Measurements from ENCODE around the gene PXK. TPM values are rescaled to one million over a fixed set of nuclear protein-coding genes. Genes with fewer than 3 reads are reported as not detected.

PXK gene
- total RNA-seq, 4 donors from 2014 or later = 98.6 to 139 (median 123) TPM

DNA sequence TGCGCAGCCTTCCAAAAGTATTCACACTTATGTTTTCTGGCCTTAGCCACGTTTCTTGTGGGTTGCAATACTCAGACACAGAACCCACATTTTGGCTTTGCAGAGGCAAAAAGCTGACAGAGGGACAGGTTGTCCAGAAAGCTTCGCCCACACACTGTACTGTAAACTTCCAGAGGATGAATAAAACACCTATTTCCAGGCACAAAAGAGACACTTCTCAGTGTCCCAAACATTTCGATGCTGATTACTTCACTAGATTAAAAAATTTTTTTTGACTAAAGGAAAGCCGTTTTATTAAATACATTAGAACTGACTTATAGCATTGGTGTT is 131.2 kb downstream of the PXK start:
- H3K4me1 ChIP-seq = peaks cover 6 to 8% of the 10 kb centered on the region in 2 donors
- 44 to 45% methylated on average over 5 of the region's 5 CpGs for WGBS, 2 donors
- intact Hi-C loops (cut with DNase I) = no loop called here
- TF ChIP-seq POLR2A (IDR thresholded peaks at IDR 0.05) = no peak
- TF ChIP-seq, protein P1, sequence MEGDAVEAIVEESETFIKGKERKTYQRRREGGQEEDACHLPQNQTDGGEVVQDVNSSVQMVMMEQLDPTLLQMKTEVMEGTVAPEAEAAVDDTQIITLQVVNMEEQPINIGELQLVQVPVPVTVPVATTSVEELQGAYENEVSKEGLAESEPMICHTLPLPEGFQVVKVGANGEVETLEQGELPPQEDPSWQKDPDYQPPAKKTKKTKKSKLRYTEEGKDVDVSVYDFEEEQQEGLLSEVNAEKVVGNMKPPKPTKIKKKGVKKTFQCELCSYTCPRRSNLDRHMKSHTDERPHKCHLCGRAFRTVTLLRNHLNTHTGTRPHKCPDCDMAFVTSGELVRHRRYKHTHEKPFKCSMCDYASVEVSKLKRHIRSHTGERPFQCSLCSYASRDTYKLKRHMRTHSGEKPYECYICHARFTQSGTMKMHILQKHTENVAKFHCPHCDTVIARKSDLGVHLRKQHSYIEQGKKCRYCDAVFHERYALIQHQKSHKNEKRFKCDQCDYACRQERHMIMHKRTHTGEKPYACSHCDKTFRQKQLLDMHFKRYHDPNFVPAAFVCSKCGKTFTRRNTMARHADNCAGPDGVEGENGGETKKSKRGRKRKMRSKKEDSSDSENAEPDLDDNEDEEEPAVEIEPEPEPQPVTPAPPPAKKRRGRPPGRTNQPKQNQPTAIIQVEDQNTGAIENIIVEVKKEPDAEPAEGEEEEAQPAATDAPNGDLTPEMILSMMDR (IDR thresholded peaks at IDR 0.05) = peak in 1 of 6 experiments; percentile 1
- H3K27ac ChIP-seq = no peak overlapping the region
- no peaks in the 10 kb centered on the region for H3K27me3 ChIP-seq
- no peak for DNase-seq
- no peak overlapping the region for H3K4me3 ChIP-seq (replicated peaks in 1 of 3)
- no peaks in the 10 kb centered on the region for H3K9me3 ChIP-seq
- no peaks in the 10 kb centered on the region for H3K36me3 ChIP-seq

DNA sequence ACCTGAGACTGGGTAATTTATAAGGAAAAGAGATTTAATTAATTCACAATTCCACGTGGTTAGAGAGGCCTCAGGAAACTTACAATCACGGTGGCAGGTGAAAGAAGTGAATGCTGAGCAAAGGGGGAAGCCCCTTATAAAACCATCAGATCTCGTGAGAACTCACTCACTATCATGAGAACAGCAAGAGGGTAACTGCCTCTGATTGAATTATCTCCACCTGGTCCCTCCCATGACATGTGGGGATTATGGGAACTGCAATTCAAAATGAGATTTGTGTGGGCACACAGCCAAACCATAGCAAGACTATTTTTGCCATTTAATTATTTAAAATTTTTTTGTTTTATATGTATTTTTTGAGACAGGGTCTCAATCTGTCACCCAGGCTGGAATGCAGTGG is 132.2 kb downstream of the PXK start:
- 83 to 88% methylated on average over 3 of the region's 3 CpGs for WGBS, 2 donors
- intact Hi-C loops (cut with DNase I) = no loop called here

DNA sequence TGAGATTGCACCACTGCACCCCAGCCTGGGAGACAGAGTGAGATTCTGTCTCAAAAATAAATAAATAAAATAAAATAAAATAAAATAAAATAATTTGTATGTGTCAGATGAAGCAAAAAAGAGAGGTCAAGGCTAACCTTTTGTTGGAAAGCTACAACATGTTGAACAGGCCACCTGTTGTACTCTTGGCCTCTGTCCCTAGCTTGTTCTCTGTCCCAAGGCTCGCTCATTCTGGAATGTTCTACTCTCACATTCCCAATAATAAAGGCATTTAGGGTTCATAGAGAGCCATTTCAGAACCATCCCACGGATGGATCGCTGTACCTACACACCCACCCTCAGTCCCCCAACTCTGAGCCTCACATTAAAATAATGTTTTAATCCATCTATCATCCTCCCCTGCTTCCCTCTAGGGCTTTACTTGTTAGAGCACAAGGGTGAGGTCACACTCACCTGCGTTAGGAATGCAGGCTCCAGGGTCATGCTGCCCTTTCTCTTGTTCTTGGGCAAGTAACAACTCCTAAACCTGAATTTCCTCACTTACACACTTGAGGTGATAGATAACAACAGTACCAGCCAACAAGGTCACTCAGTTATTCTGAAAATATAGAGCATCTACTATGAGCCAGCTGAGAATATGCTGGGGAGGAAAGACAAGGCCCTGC is 134.3 kb downstream of the PXK start:
- H3K4me1 ChIP-seq = peaks cover 14 to 23% of the 10 kb centered on the region in 2 donors
- intact Hi-C loops (cut with DNase I) = no loop called here

More for the DNA sequence above, 132.2 kb downstream of the PXK start:
- no peak for DNase-seq
- TF ChIP-seq, protein P1 (IDR thresholded peaks at IDR 0.05) = no peak
- no peak for TF ChIP-seq POLR2A (IDR thresholded peaks at IDR 0.05)
- Histone ChIP-seq H3K4me1 (peaks cover 6 to 8% of the 10 kb centered on the region in 2 donors), H3K27ac (no peak overlapping the region), H3K4me3 (replicated peaks in 1 of 3) (no peak overlapping the region), H3K27me3 (no peaks in the 10 kb centered on the region), H3K36me3 (no peaks in the 10 kb centered on the region), H3K9me3 (no peaks in the 10 kb centered on the region)

DNA sequence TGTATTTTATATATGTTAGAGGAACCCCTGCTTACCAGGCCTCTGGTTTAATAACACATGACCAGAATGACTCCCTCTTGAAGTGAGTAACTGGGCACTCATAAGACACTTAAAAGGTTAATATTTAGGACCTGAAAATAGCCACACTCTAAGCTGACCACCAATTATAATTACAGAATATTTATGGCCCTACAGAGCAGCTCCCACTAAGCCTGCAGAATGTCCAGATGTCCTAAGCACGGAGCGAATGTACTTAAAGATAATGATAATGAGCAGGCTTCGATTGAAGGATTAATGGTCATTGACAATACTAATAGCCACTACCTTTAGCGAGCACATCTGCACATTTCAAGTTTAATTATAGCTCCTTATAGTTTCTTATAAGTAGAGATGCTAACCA is 136.4 kb downstream of the PXK start:
- H3K36me3 ChIP-seq = no peaks in the 10 kb centered on the region
- no peak overlapping the region for H3K4me3 ChIP-seq (replicated peaks in 1 of 3)
- TF ChIP-seq, protein P1 (IDR thresholded peaks at IDR 0.05) = no peak
- TF ChIP-seq POLR2A (IDR thresholded peaks at IDR 0.05) = no peak
- peaks cover 8 to 15% of the 10 kb centered on the region in 2 donors for H3K4me1 ChIP-seq
- WGBS, 2 donors = 90% methylated on average over 4 of the region's 4 CpGs
- intact Hi-C loops (cut with DNase I) = no loop called here
- no peak for DNase-seq
- no peaks in the 10 kb centered on the region for H3K9me3 ChIP-seq
- no peak overlapping the region for H3K27ac ChIP-seq
- no peaks in the 10 kb centered on the region for H3K27me3 ChIP-seq

More for the DNA sequence above, 134.3 kb downstream of the PXK start:
- no peak overlapping the region for H3K27ac ChIP-seq
- no peaks in the 10 kb centered on the region for H3K27me3 ChIP-seq
- TF ChIP-seq, protein P1 (IDR thresholded peaks at IDR 0.05) = no peak
- no peak for TF ChIP-seq POLR2A (IDR thresholded peaks at IDR 0.05)
- no peak for DNase-seq
- H3K4me3 ChIP-seq (replicated peaks in 1 of 3) = no peak overlapping the region
- H3K36me3 ChIP-seq = no peaks in the 10 kb centered on the region
- H3K9me3 ChIP-seq = no peaks in the 10 kb centered on the region
- 92 to 95% methylated on average over 4 of the region's 4 CpGs for WGBS, 2 donors

DNA sequence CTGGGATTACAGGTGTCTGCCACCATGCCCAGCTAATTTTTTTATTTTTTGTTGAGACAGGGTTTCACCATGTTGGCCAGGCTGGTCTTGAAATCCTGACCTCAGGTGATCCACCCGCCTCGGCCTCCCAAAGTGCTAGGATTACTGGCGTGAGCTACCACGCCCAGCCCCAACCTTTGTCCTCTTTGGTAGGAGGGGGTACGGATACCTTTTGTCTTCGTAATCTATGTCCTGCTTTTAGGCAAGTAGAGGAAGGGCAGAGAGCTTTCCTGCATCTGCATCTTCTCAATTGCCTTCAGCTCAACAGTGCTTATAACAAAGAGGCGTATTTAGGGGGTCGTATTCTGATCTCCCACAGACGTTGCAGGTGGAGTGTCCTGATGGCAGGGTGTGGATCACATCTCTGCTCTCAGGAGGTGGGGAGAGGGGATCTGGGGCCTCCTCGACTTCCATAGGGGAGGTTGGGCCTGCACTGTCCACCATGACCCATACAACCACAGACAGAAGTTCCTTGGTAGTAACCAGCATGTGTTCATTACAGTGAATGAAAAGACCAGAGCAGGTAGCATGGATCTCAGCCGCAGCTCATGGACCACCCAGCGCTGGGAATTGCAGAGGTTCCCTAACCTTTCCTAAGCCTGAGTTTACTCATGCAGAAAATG is 137.8 kb downstream of the PXK start:
- WGBS, 2 donors = 90 to 91% methylated on average over 12 of the region's 12 CpGs
- TF ChIP-seq POLR2A (IDR thresholded peaks at IDR 0.05) = no peak
- TF ChIP-seq, protein P1 (IDR thresholded peaks at IDR 0.05) = no peak
- peaks cover 8 to 15% of the 10 kb centered on the region in 2 donors for H3K4me1 ChIP-seq
- H3K4me3 ChIP-seq (replicated peaks in 1 of 3) = no peak overlapping the region
- H3K27me3 ChIP-seq = no peaks in the 10 kb centered on the region
- H3K36me3 ChIP-seq = no peaks in the 10 kb centered on the region
- H3K9me3 ChIP-seq = no peaks in the 10 kb centered on the region
- intact Hi-C loops (cut with DNase I) = no loop called here
- H3K27ac ChIP-seq = peak overlapping the region in 1 of 3 donors; percentile 4
- no peak for DNase-seq
